GM12878 (cell line): ENCODE results near the gene ERCC4. TPM values are rescaled to one million over a fixed set of nuclear protein-coding genes. Genes with fewer than 3 reads are reported as not detected.

Experiments
- ATAC-seq: fragments of 200-7000 bp; cut with Tn5 transposase; 3 replicates; pipeline ENCODE4 v1.9.1; 2020; ENCODE audit warnings: mild to moderate bottlenecking, moderate library complexity
- BruUV-seq: library from RNA; stranded (reverse); fragments of 400-500 nt; replicated peaks from 2 replicates; lab custom pipeline; 2021; lab: Mats Ljungman, UMichigan
- CTCF ChIA-PET: fragments of 300-600 bp; sonication (Branson Sonifier 250); formaldehyde crosslinking; extraction: SDS; loops from one replicate; lab custom pipeline; 2021; ENCODE audit warnings: inconsistent platforms; lab: Yijun Ruan, JAX
- POLR2A ChIA-PET: fragments of 350-600 bp; formaldehyde crosslinking; extraction: SDS; loops from one replicate; lab custom pipeline; 2021; ENCODE audit warnings: inconsistent platforms; lab: Charles Lee
- RAD21 ChIA-PET: fragments of 300-600 bp; sonication (Branson Sonifier 250); formaldehyde crosslinking; loops from one replicate; lab custom pipeline; 2023; ENCODE audit warnings: antibody characterized with exemption; ENCODE audit not compliant: unreplicated experiment; lab: Charles Lee
- SMC1A ChIA-PET: fragments of 300-600 bp; sonication (Branson Sonifier 250); formaldehyde crosslinking; loops from one replicate; lab custom pipeline; 2023; ENCODE audit not compliant: unreplicated experiment, uncharacterized antibody; lab: Charles Lee
- DNase-seq: peaks from one replicate; pipeline ENCODE4 v3.0.0-alpha.2; 2011; ENCODE audit warnings: low read depth, low spot score
- FAIRE-seq: peaks from 3 replicates; lab custom pipeline; 2011; peaks lifted over from hg19 to GRCh38; lab: Jason Lieb, UNC
- H2AFZ ChIP-seq: 2 replicates; pipeline ENCODE4 v1.6.0; 2011; ENCODE audit warnings: low read depth, low read length, control low read depth; ENCODE audit not compliant: control insufficient read depth
- H3K27ac ChIP-seq: 2 replicates; pipeline ENCODE4 v1.5.1; 2011; ENCODE audit warnings: control low read depth; ENCODE audit not compliant: control insufficient read depth, insufficient read depth
- H3K27me3 ChIP-seq, 2 experiments: replicated peaks in 1 of 2; 2 replicates each; pipeline versions ENCODE4 v1.6.0 to v1.6.1; 2011; ENCODE audit warnings: low read length in 1 of 2; ENCODE audit not compliant: control insufficient read depth in 2 of 2, insufficient read depth in 2 of 2
- H3K36me3 ChIP-seq, 2 experiments: 2 replicates each; pipeline ENCODE4 v1.5.1; 2011; ENCODE audit warnings: low read length in 1 of 2; ENCODE audit not compliant: control insufficient read depth in 2 of 2, insufficient read depth in 2 of 2
- H3K4me1 ChIP-seq: 2 replicates; pipeline ENCODE4 v1.6.1; 2011; ENCODE audit warnings: mild to moderate bottlenecking, low read length, moderate library complexity, mixed read lengths; ENCODE audit not compliant: control insufficient read depth, insufficient read depth
- H3K4me2 ChIP-seq: 2 replicates; pipeline ENCODE4 v1.6.0; 2011; ENCODE audit warnings: control low read depth; ENCODE audit not compliant: control insufficient read depth, insufficient read depth
- H3K4me3 ChIP-seq: fragments of 200-600 bp; sonication (generic); 2 replicates; pipeline ENCODE4 v1.5.1; 2016
- H3K79me2 ChIP-seq: 2 replicates; pipeline ENCODE4 v1.6.0; 2011; ENCODE audit warnings: low read length; ENCODE audit not compliant: control insufficient read depth, insufficient read depth
- H3K9ac ChIP-seq: 2 replicates; pipeline ENCODE4 v1.8.0; 2011; ENCODE audit warnings: low read length, control low read depth, mixed read lengths; ENCODE audit not compliant: control insufficient read depth, insufficient read depth
- H3K9me3 ChIP-seq: replicated peaks from 3 replicates; pipeline ENCODE4 v1.5.1; 2011; ENCODE audit warnings: mild to moderate bottlenecking, low read length; ENCODE audit not compliant: control insufficient read depth, insufficient read depth
- H4K20me1 ChIP-seq: 2 replicates; pipeline ENCODE4 v1.6.0; 2011; ENCODE audit not compliant: control insufficient read depth, insufficient read depth
- BCL11A ChIP-seq: IDR thresholded peaks from 2 replicates; pipeline ENCODE4 v1.6.1; 2011; ENCODE audit warnings: low read depth, low read length
- BHLHE40 ChIP-seq, 2 experiments: fragments of 450-650 bp in 1 of 2; IDR thresholded peaks; 2 replicates each; pipeline ENCODE4 v1.6.1; 2011 to 2017; ENCODE audit warnings: low read depth in 2 of 2, borderline replicate concordance in 1 of 2, improper control_type of control experiment in 1 of 2, low read length in 1 of 2, mild to moderate bottlenecking in 1 of 2
- CHD2 ChIP-seq: IDR thresholded peaks from 2 replicates; pipeline ENCODE4 v1.6.1; 2011; ENCODE audit warnings: low read depth, low read length, improper control_type of control experiment, borderline replicate concordance
- DPF2 ChIP-seq: fragments of 450-650 bp; IDR thresholded peaks from 2 replicates; pipeline ENCODE4 v1.6.1; 2017; ENCODE audit warnings: mild to moderate bottlenecking
- EP300 ChIP-seq, 2 experiments: fragments of 150-350 bp in 1 of 2; IDR thresholded peaks; 2 replicates each; pipeline ENCODE4 v1.6.1; 2011 to 2012; ENCODE audit warnings: low read depth in 2 of 2, low read length in 2 of 2, borderline replicate concordance in 1 of 2, improper control_type of control experiment in 1 of 2, inconsistent platforms in 1 of 2; ENCODE audit not compliant: control insufficient read depth in 1 of 2
- ETV6 ChIP-seq, 2 experiments: fragments of 450-650 bp in 1 of 2; IDR thresholded peaks in 1 of 2; conservative IDR thresholded peaks in 1 of 2; 2 replicates each; pipeline ENCODE4 v1.6.1; 2014; ENCODE audit warnings: antibody characterized with exemption in 1 of 2, borderline replicate concordance in 1 of 2, low read depth in 1 of 2, mild to moderate bottlenecking in 1 of 2, moderate library complexity in 1 of 2
- IKZF1 ChIP-seq: fragments of 450-650 bp; conservative IDR thresholded peaks from 2 replicates; pipeline ENCODE4 v1.6.1; 2017; ENCODE audit warnings: antibody characterized with exemption, mild to moderate bottlenecking
- IKZF2 ChIP-seq, 2 experiments: fragments of 450-650 bp; IDR thresholded peaks; 2 replicates each; pipeline ENCODE4 v1.6.1; 2017; ENCODE audit warnings: mild to moderate bottlenecking in 2 of 2, moderate library complexity in 2 of 2
- KDM1A ChIP-seq: fragments of 200-600 bp; sonication (generic); IDR thresholded peaks from 2 replicates; pipeline ENCODE4 v1.6.1; 2016; ENCODE audit warnings: borderline replicate concordance
- LARP7 ChIP-seq: fragments of 450-650 bp; IDR thresholded peaks from 2 replicates; pipeline ENCODE4 v1.6.1; 2017; ENCODE audit warnings: mild to moderate bottlenecking
- NR2C2 ChIP-seq: IDR thresholded peaks from 2 replicates; pipeline ENCODE4 v1.6.1; 2011; ENCODE audit warnings: borderline replicate concordance, low read depth; ENCODE audit not compliant: control insufficient read depth, insufficient read length
- NR2F1 ChIP-seq: fragments of 450-650 bp; conservative IDR thresholded peaks from 2 replicates; pipeline ENCODE4 v1.6.1; 2017; ENCODE audit warnings: mild to moderate bottlenecking
- PBX3 ChIP-seq: IDR thresholded peaks from 2 replicates; pipeline ENCODE4 v1.6.1; 2011; ENCODE audit warnings: mild to moderate bottlenecking, low read depth, low read length, moderate library complexity; ENCODE audit not compliant: insufficient replicate concordance
- POLR2AphosphoS2 ChIP-seq: IDR thresholded peaks from 2 replicates; pipeline ENCODE4 v1.6.1; 2011; ENCODE audit warnings: low read depth, mild to moderate bottlenecking, low read length, improper control_type of control experiment, moderate library complexity
- RAD21 ChIP-seq: IDR thresholded peaks from 2 replicates; pipeline ENCODE4 v1.6.1; 2011; ENCODE audit warnings: mild to moderate bottlenecking, low read depth, low read length, moderate library complexity; ENCODE audit not compliant: insufficient read depth
- RUNX3 ChIP-seq: IDR thresholded peaks from 2 replicates; pipeline ENCODE4 v1.6.1; 2012; ENCODE audit warnings: low read length, inconsistent platforms
- SMARCA5 ChIP-seq: fragments of 450-650 bp; IDR thresholded peaks from 2 replicates; pipeline ENCODE4 v1.6.1; 2017; ENCODE audit warnings: mild to moderate bottlenecking
- SMC3 ChIP-seq: IDR thresholded peaks from 2 replicates; pipeline ENCODE4 v1.6.1; 2011; ENCODE audit warnings: low read length, improper control_type of control experiment, borderline replicate concordance
- TCF7 ChIP-seq: IDR thresholded peaks from 2 replicates; pipeline ENCODE4 v1.6.1; 2014; ENCODE audit warnings: antibody characterized with exemption, borderline replicate concordance
- ZNF687 ChIP-seq: fragments of 450-650 bp; IDR thresholded peaks from 2 replicates; pipeline ENCODE4 v1.6.1; 2017; ENCODE audit warnings: mild to moderate bottlenecking, moderate library complexity
- WGBS: methylation state at CpG from one replicate; pipeline ENCODE4 v1.1.6; 2016; ENCODE audit warnings: low lambda C conversion rate; ENCODE audit not compliant: insufficient replicate concordance, insufficient coverage; ENCODE audit errors: missing lambda C conversion rate; 5-methylcytosine and 5-hydroxymethylcytosine counted together
- in situ Hi-C: fragments of 300-500 bp; cut with MboI; formaldehyde crosslinking; loops from 9 replicates; pipeline ENCODE4 v1.14.3; 2018; ENCODE audit warnings: mixed read lengths
- intact Hi-C: fragments of 100-400 bp; cut with micrococcal nuclease; formaldehyde crosslinking; loops from one replicate; pipeline ENCODE4 v1.14.2; 2022; ENCODE audit not compliant: unreplicated experiment
- polyA plus RNA-seq, 11 experiments: library from polyadenylated mRNA; depleted of rRNA in 4 of 11; unstranded in 6 of 11; stranded (reverse) in 5 of 11; fragments of >200 nt; fragmentation: Nextera tagmentation in 4 of 11; fragmentation: Illumina TruSeq in 1 of 11; extraction: Ambion mirVana in 4 of 11; extraction: Trizol in 1 of 11; gene quantifications; 1 replicate in 1 of 11; 2 replicates in 10 of 11; pipeline versions ENCODE4 v1.2.1 to v1.2.3, GENCODE V29; 2011 to 2016; ENCODE audit warnings: inconsistent platforms in 2 of 11, missing spikeins in 2 of 11, low read depth in 1 of 11
- total RNA-seq, 4 experiments: library from RNA; depleted of rRNA in 3 of 4; stranded (reverse); fragments of >200 nt in 3 of 4; fragmentation: Illumina TruSeq in 1 of 4; extraction: Trizol in 1 of 4; gene quantifications; 2 replicates each; pipeline versions ENCODE4 v1.2.1 to v1.2.3, GENCODE V29; 2013 to 2021

ERCC4 gene
- total and polyA plus RNA-seq, 10 of the 15 experiments (the other 5 are each of a cell fraction or from before 2014, with no cell fraction given) = 4.7 to 24.6 (median 8.9) TPM

DNA sequence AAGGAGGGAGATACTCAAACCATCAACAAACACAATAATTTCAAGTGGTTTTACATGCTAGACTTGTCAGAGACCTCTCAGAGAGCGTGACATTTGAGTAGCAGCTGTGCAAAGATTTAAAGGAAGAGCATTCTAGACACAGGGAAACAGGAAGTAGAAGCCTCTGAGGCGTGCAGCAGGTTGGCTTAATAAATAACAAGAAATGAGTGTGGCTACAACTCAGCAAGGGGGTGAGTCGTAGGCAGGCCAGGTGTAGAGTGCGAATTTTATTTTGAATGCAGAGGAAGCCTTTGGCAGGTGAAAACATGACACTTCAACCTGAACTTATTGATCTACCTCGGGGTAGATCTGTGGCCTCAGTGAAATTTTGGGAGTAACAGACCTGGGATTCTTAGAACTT, 78.0 kb downstream of the ERCC4 start:
- H3K4me1 ChIP-seq = peaks cover 33% of the 10 kb centered on the region
- 1% methylated on average over 5 of the region's 5 CpGs for WGBS
- H4K20me1 ChIP-seq = no peaks in the 10 kb centered on the region
- H2AFZ ChIP-seq = peak overlapping the region; percentile 20
- H3K4me2 ChIP-seq = peak overlapping the region; percentile 65
- RAD21 ChIA-PET = interaction anchor here (1.2 to 1.4 kb wide), 2 partner anchors 41 to 44 kb away, joined by 4 to 6 read pairs; no protein-coding TSS in a partner anchor
- H3K79me2 ChIP-seq = no peaks in the 10 kb centered on the region
- H3K9ac ChIP-seq = no peak overlapping the region
- POLR2A ChIA-PET = interaction anchor here (1.1 to 1.6 kb wide), 2 partner anchors 9 to 38 kb away, joined by 5 to 6 read pairs; no protein-coding TSS in a partner anchor
- CTCF ChIA-PET = interaction anchor here (0.6 to 1.6 kb wide), 5 partner anchors 27 to 552 kb away, joined by 3 to 5 read pairs (median 3); partner anchors contain the start of gene ERCC4
- no peaks in the 10 kb centered on the region for H3K36me3 ChIP-seq
- H3K27me3 ChIP-seq = no peaks in the 10 kb centered on the region
- DNase-seq (peak; percentile 76), FAIRE-seq (no peak), ATAC-seq (peak; percentile 91)
- in situ Hi-C loops (no loop called here), intact Hi-C loops (loop anchor here (1.0 kb wide), 1 partner anchor 41 kb away; no protein-coding TSS in a partner anchor)
- no peak overlapping the region for H3K4me3 ChIP-seq
- SMC1A ChIA-PET = interaction anchor here (0.6 to 1.2 kb wide), 12 partner anchors 9 to 308 kb away, joined by 3 to 8 read pairs (median 3); no protein-coding TSS in a partner anchor
- H3K27ac ChIP-seq = peak overlapping the region; percentile 51
- BruUV-seq = no TSS peak
- no peaks in the 10 kb centered on the region; the same call in 1 of the 3 replicates for H3K9me3 ChIP-seq
- TF ChIP-seq NR2F1 (0 out of 2 replicates have a peak, but pooled peaks have one; percentile 22), DPF2 (peak; percentile 32; the same call in 1 of the 2 replicates), LARP7 (no peak), EP300 (IDR thresholded peaks at IDR 0.05; ENCODE audit: borderline replicate concordance in 1 of 2, control insufficient read depth in 1 of 2, low read depth in 2 of 2, low read length in 2 of 2) (peak in 1 of 2 experiments; percentile 49; a peak in 2 of 4 replicates), IKZF1 (peak; percentile 66), KDM1A (no peak), BCL11A (no peak), SMC3 (no peak), SMARCA5 (no peak), ETV6 (conservative IDR thresholded peaks at IDR 0.05 in 1 of 2, IDR thresholded peaks at IDR 0.05 in 1 of 2; ENCODE audit: borderline replicate concordance in 1 of 2, low read depth in 1 of 2) (no peak), NR2C2 (no peak), RAD21 (no peak), IKZF2 (IDR thresholded peaks at IDR 0.05) (peak; percentile 42 to 57; a peak in 2 of 4 replicates), POLR2AphosphoS2 (no peak), RUNX3 (0 out of 2 replicates have a peak, but pooled peaks have one; percentile 7), PBX3 (peak; percentile 26), ZNF687 (peak; percentile 51), TCF7 (no peak), CHD2 (0 out of 2 replicates have a peak, but pooled peaks have one; percentile 35), BHLHE40 (IDR thresholded peaks at IDR 0.05; ENCODE audit: borderline replicate concordance in 1 of 2, low read depth in 2 of 2, low read length in 1 of 2) (peak; percentile 63 to 75; a peak in 3 of 4 replicates)
